HCT116 (cell line): ENCODE data around the gene ADGRG1. TPM values are rescaled to one million over a fixed set of nuclear protein-coding genes. Genes with fewer than 3 reads are reported as not detected.

Source experiments
- ATAC-seq: fragments of 200-7000 bp; cut with Tn5 transposase; 2 replicates; pipeline ENCODE4 v1.9.1; 2020; ENCODE audit warnings: mild to moderate bottlenecking, moderate library complexity
- BruUV-seq: library from RNA; stranded (reverse); fragments of 400-500 nt; replicated peaks from 2 replicates; lab custom pipeline; 2021; lab: Mats Ljungman, UMichigan
- CTCF ChIA-PET: fragments of 300-600 bp; sonication (Branson Sonifier 250); formaldehyde crosslinking; loops from one replicate; lab custom pipeline; 2021; ENCODE audit warnings: antibody characterized with exemption; lab: Charles Lee
- POLR2A ChIA-PET: fragments of 300-600, 350-600 bp; sonication (Branson Sonifier 250); formaldehyde crosslinking; loops from one replicate; lab custom pipeline; 2021; ENCODE audit warnings: antibody characterized with exemption; lab: Charles Lee
- RAD21 ChIA-PET, 2 experiments: fragments of 300-600 bp; sonication (Branson Sonifier 250); formaldehyde crosslinking; loops; one replicate each; lab custom pipeline; 2023; ENCODE audit warnings: low total read pairs in 2 of 2; ENCODE audit not compliant: uncharacterized antibody in 2 of 2, unreplicated experiment in 2 of 2, low non-redundant PET in 1 of 2; lab: Charles Lee
- DNase-seq: peaks from one replicate; pipeline ENCODE4 v3.0.0-alpha.2; 2010; ENCODE audit warnings: low read depth, low spot score
- H2AFZ ChIP-seq: fragments of 200-600 bp; shearing (Covaris generic), sonication (generic); 2 replicates; pipeline ENCODE4 v1.6.1; 2017; ENCODE audit warnings: low read depth, mixed run types, mixed read lengths, antibody characterized with exemption, low read length; ENCODE audit not compliant: poor library complexity, severe bottlenecking
- H3K27ac ChIP-seq: 2 replicates; pipeline ENCODE4 v1.5.1; 2012; ENCODE audit warnings: low read depth, low read length
- H3K27me3 ChIP-seq: fragments of 200-600 bp; sonication (generic); 2 replicates; pipeline ENCODE4 v1.6.1; 2016; ENCODE audit warnings: mixed run types, low read length, mixed read lengths; ENCODE audit not compliant: insufficient read depth
- H3K36me3 ChIP-seq, 2 experiments: fragments of 200-500 bp in 1 of 2; fragments of 200-600 bp in 1 of 2; sonication (Bioruptor generic) in 1 of 2; sonication (generic) in 1 of 2; 2 replicates each; pipeline versions ENCODE4 v1.5.1 to v1.6.1; 2014 to 2016; ENCODE audit warnings: low read length in 2 of 2, inconsistent platforms in 1 of 2, mixed read lengths in 1 of 2, mixed run types in 1 of 2; ENCODE audit not compliant: insufficient read depth in 2 of 2, control insufficient read depth in 1 of 2
- H3K4me1 ChIP-seq, 2 experiments: fragments of 200-600 bp in 1 of 2; sonication (generic) in 1 of 2; 2 replicates each; pipeline versions ENCODE4 v1.5.1 to v1.6.1; 2012 to 2017; ENCODE audit warnings: low read length in 2 of 2, inconsistent platforms in 1 of 2, mild to moderate bottlenecking in 1 of 2, mixed read lengths in 1 of 2, mixed run types in 1 of 2, moderate library complexity in 1 of 2; ENCODE audit not compliant: insufficient read depth in 2 of 2, control insufficient read depth in 1 of 2
- H3K4me2 ChIP-seq: fragments of 200-600 bp; sonication (generic); 2 replicates; pipeline ENCODE4 v1.6.1; 2017; ENCODE audit warnings: mixed run types, low read length, mixed read lengths
- H3K4me3 ChIP-seq, 2 experiments: fragments of 200-600 bp in 1 of 2; sonication (generic) in 1 of 2; replicated peaks in 1 of 2; 2 replicates each; pipeline ENCODE4 v1.5.1; 2011 to 2016; ENCODE audit warnings: low read length in 2 of 2, control low read depth in 1 of 2, low read depth in 1 of 2, mild to moderate bottlenecking in 1 of 2, mixed read lengths in 1 of 2, mixed run types in 1 of 2
- H3K79me2 ChIP-seq: fragments of 200-600 bp; sonication (generic); 2 replicates; pipeline ENCODE4 v1.6.1; 2017; ENCODE audit warnings: mild to moderate bottlenecking, mixed run types, low read length, moderate library complexity, mixed read lengths; ENCODE audit not compliant: insufficient read depth
- H3K9ac ChIP-seq: fragments of 200-600 bp; sonication (generic); 2 replicates; pipeline ENCODE4 v1.6.1; 2016; ENCODE audit warnings: low read length, mixed read lengths
- H3K9me2 ChIP-seq: fragments of 200-600 bp; sonication (generic), shearing (Covaris generic); 2 replicates; pipeline ENCODE4 v1.6.1; 2017; ENCODE audit warnings: mixed run types, mild to moderate bottlenecking, moderate library complexity; ENCODE audit not compliant: insufficient read depth
- H3K9me3 ChIP-seq, 2 experiments: fragments of 200-500 bp in 1 of 2; fragments of 200-600 bp in 1 of 2; sonication (Bioruptor generic) in 1 of 2; sonication (generic) in 1 of 2; 2 replicates each; pipeline ENCODE4 v1.6.1; 2014 to 2017; ENCODE audit warnings: low read length in 2 of 2, mixed read lengths in 2 of 2, inconsistent platforms in 1 of 2, low read depth in 1 of 2, mild to moderate bottlenecking in 1 of 2, mixed run types in 1 of 2, moderate library complexity in 1 of 2; ENCODE audit not compliant: control insufficient read depth in 1 of 2, insufficient read depth in 1 of 2
- H4K20me1 ChIP-seq: fragments of 200-600 bp; sonication (generic), shearing (Covaris generic); 2 replicates; pipeline ENCODE4 v1.6.1; 2017; ENCODE audit warnings: mixed run types, mild to moderate bottlenecking, moderate library complexity; ENCODE audit not compliant: insufficient read depth
- ATF3 ChIP-seq: IDR thresholded peaks from 2 replicates; pipeline ENCODE4 v1.6.1; 2012
- CEBPB ChIP-seq: IDR thresholded peaks from 2 replicates; pipeline ENCODE4 v1.6.1; 2012; ENCODE audit warnings: low read depth
- ELF1 ChIP-seq: IDR thresholded peaks from 2 replicates; pipeline ENCODE4 v1.6.1; 2012; ENCODE audit warnings: low read depth, borderline replicate concordance
- EZH2 ChIP-seq: fragments of 200-600 bp; sonication (generic); IDR thresholded peaks from 2 replicates; pipeline ENCODE4 v1.6.1; 2017; ENCODE audit warnings: antibody characterized with exemption, mixed run types
- MAX ChIP-seq: IDR thresholded peaks from 2 replicates; pipeline ENCODE4 v1.6.1; 2012
- POLR2A ChIP-seq: IDR thresholded peaks from 2 replicates; pipeline ENCODE4 v1.7.0; 2011; ENCODE audit warnings: borderline replicate concordance; ENCODE audit not compliant: insufficient read depth, insufficient read length; ENCODE audit errors: extremely low read depth
- RAD21 ChIP-seq: IDR thresholded peaks from 2 replicates; pipeline ENCODE4 v1.6.1; 2012; ENCODE audit warnings: low read depth, mild to moderate bottlenecking
- REST ChIP-seq: IDR thresholded peaks from 2 replicates; pipeline ENCODE4 v1.6.1; 2012; ENCODE audit warnings: low read depth
- SRF ChIP-seq: IDR thresholded peaks from 2 replicates; pipeline ENCODE4 v1.6.1; 2012; ENCODE audit warnings: low read depth
- TCF7L2 ChIP-seq: IDR thresholded peaks from 2 replicates; pipeline ENCODE4 v1.7.0; 2011; ENCODE audit warnings: borderline replicate concordance, inconsistent platforms; ENCODE audit not compliant: insufficient read depth, insufficient read length; ENCODE audit errors: extremely low read depth
- YY1 ChIP-seq: IDR thresholded peaks from 2 replicates; pipeline ENCODE4 v1.6.1; 2011; ENCODE audit warnings: low read length, low read depth, moderate library complexity, mild to moderate bottlenecking; ENCODE audit not compliant: insufficient replicate concordance; ENCODE audit errors: extremely low read depth
- ZFX ChIP-seq: fragments of 450-650 bp; IDR thresholded peaks from 2 replicates; pipeline ENCODE4 v1.6.1; 2017
- ZNF274 ChIP-seq: fragments of 200-500 bp; sonication (Bioruptor generic); IDR thresholded peaks from 2 replicates; pipeline ENCODE4 v1.6.1; 2014; ENCODE audit warnings: mild to moderate bottlenecking, low read depth, low read length, inconsistent platforms
- intact Hi-C: fragments of 100-400 bp; cut with micrococcal nuclease; formaldehyde crosslinking; loops from 2 replicates; pipeline ENCODE4 v1.10.0; 2022
- total RNA-seq: library from RNA; stranded (reverse); gene quantifications from one replicate; pipeline ENCODE4 v1.2.1, GENCODE V29; 2021; ENCODE audit not compliant: unreplicated experiment

ADGRG1 gene
- total RNA-seq, 1 experiment from 2014 or later, result 36.4 TPM

GRCh38 chr16:57663917-57664661 lies 35.7 kb downstream of the ADGRG1 start:
- Histone ChIP-seq H3K9me2 (no peaks in the 10 kb centered on the region), H3K27ac (no peak overlapping the region), H3K9me3 (no peaks in the 10 kb centered on the region), H3K9ac (no peak overlapping the region), H3K36me3 (no peaks in the 10 kb centered on the region; a peak in 1 of 4 replicates), H3K27me3 (no peaks in the 10 kb centered on the region), H3K4me3 (no peak overlapping the region), H3K79me2 (no peaks in the 10 kb centered on the region), H3K4me1 (peaks cover 0 to 8% of the 10 kb centered on the region in 2 experiments; a peak in 1 of 4 replicates), H4K20me1 (no peaks in the 10 kb centered on the region), H3K4me2 (no peak overlapping the region), H2AFZ (no peak overlapping the region)
- RAD21 ChIA-PET, result interaction anchor here in 1 of 2 experiments (0.7 kb wide), 2 partner anchors 73 to 82 kb away, joined by 3 to 5 read pairs; no protein-coding TSS in a partner anchor
- TSS peak; percentile 52 for BruUV-seq
- CTCF ChIA-PET, result no interaction called here
- intact Hi-C loops, result no loop called here
- POLR2A ChIA-PET, result no interaction called here
- DNase-seq (no peak), ATAC-seq (0 out of 2 replicates have a peak, but pooled peaks have one; percentile 30)
- TF ChIP-seq ZNF274 (no peak), EZH2 (no peak), RAD21 (no peak), CEBPB (no peak), POLR2A (no peak), ATF3 (no peak), SRF (no peak), TCF7L2 (no peak), REST (no peak), MAX (no peak), YY1 (no peak), ELF1 (no peak), ZFX (no peak)
